Measurements from ENCODE around the gene SLFN12.
"Not testable (repeated sequence)": the region's sequence is repeated elsewhere in the genome, so short reads cannot be mapped to it uniquely, and the experiment has no call there.

- not testable (repeated sequence) for TF ChIP-seq CTCF (conservative IDR thresholded peaks at IDR 0.05; ENCODE audit: low read depth, low read length); EZH2 (IDR thresholded peaks at IDR 0.05; ENCODE audit: borderline replicate concordance, low read depth, low read length, poor library complexity, severe bottlenecking)
Measured at GRCh38 chr17:35421069-35421468, 11.2 kb downstream of the SLFN12 start.
